Uterus (tissue), 2 donors: Measurements from ENCODE around the gene EDAR.

Experiments used
- CTCF ChIP-seq, 4 experiments: fragments of 200-600 bp in 2 of 4; fragments of 450-650 bp in 2 of 4; sonication (generic) in 2 of 4; IDR thresholded peaks; one replicate each; pipeline ENCODE4 v1.5.1; 2016 to 2019; ENCODE audit warnings: antibody characterized with exemption in 4 of 4, mild to moderate bottlenecking in 2 of 4, moderate library complexity in 1 of 4
- POLR2A ChIP-seq, 2 donors: fragments of 450-650 bp; IDR thresholded peaks; one replicate each; pipeline ENCODE4 v1.6.1; 2016; ENCODE audit warnings: antibody characterized with exemption in 2 of 2, mild to moderate bottlenecking in 1 of 2, moderate library complexity in 1 of 2

GRCh38 chr2:108905176-108905575, 83.8 kb downstream of the EDAR start:
- no peak for TF ChIP-seq CTCF (IDR thresholded peaks at IDR 0.05)
- no peak for TF ChIP-seq POLR2A (IDR thresholded peaks at IDR 0.05)
